SH-SY5Y (cell line): ENCODE data around the gene TOR1AIP1.

Experiments
- GATA2 ChIP-seq: IDR thresholded peaks from 2 replicates; pipeline ENCODE4 v1.6.1; 2011; ENCODE audit warnings: mild to moderate bottlenecking, low read depth, low read length
- GATA3 ChIP-seq: IDR thresholded peaks from 2 replicates; pipeline ENCODE4 v1.6.1; 2011; ENCODE audit warnings: low read depth, mild to moderate bottlenecking, low read length, moderate library complexity

DNA sequence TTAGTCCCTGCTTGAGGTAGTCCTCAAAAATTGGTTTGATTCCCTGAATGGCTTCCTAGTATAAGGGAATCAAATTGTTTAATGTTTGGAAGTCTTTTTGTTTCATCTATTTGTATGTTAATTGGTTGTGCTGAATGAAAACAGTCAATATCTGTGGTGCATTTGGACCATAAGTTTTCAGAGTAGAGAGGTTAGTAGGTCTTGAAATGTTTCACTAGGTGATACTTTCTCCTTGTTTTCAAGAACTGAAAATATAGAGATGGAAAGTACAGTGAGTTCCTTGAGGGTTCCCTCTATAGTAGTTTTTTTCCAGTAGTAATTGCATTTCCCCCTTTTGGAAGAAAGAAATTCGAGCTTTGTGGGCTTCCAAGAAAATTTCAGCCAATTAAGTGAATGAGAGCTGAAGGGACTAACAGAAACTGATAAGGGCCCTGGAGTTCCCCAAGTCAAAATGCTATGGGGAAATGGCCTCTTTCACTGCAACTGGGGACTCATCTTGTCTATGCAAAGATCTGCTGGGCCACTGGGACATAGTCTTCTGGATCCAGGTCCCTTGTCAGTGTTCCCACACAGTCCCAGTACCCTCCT is 53.9 kb downstream of the TOR1AIP1 start:
- TF ChIP-seq GATA2 (no peak), GATA3 (no peak)
